Activated CD8-positive, alpha-beta T cell treated with anti-CD3 and anti-CD28 coated beads, Interleukin-2, amount 10 ng/mL, durations not matched to agents 7 days and 5 days (primary cell): ENCODE data around the gene DENND1A. TPM values are rescaled to one million over a fixed set of nuclear protein-coding genes. Genes with fewer than 3 reads are reported as not detected.

Experiments
- ATAC-seq: fragments of 150-1000 bp; cut with Tn5 transposase; one replicate; pipeline ENCODE4 v1.10.0; 2021; ENCODE audit warnings: moderate library complexity
- CTCF ChIA-PET: fragments of 350-600 bp; sonication (Branson Sonifier 250); formaldehyde crosslinking; loops from one replicate; lab custom pipeline; 2021; ENCODE audit warnings: antibody characterized with exemption; lab: Charles Lee
- POLR2A ChIA-PET: fragments of 350-600 bp; sonication (Branson Sonifier 250); formaldehyde crosslinking; loops from one replicate; lab custom pipeline; 2021; ENCODE audit warnings: antibody characterized with exemption; lab: Charles Lee
- DNase-seq: peaks from one replicate; pipeline ENCODE4 v3.0.0-alpha.2; 2020
- H3K27ac Mint-ChIP-seq: one replicate; pipeline ENCODE4 v1.8.0; 2021; ENCODE audit warnings: mild to moderate bottlenecking, mixed read lengths
- H3K27me3 Mint-ChIP-seq: one replicate; pipeline ENCODE4 v1.8.0; 2021; ENCODE audit warnings: low read depth, mixed read lengths
- H3K36me3 Mint-ChIP-seq: one replicate; pipeline ENCODE4 v1.8.0; 2021; ENCODE audit warnings: low read depth, mixed read lengths
- H3K4me1 Mint-ChIP-seq: one replicate; pipeline ENCODE4 v1.8.0; 2021; ENCODE audit warnings: low read depth, mixed read lengths
- H3K4me3 Mint-ChIP-seq: one replicate; pipeline ENCODE4 v1.8.0; 2021; ENCODE audit warnings: mild to moderate bottlenecking, mixed read lengths
- H3K9me3 Mint-ChIP-seq: one replicate; pipeline ENCODE4 v1.8.0; 2022; ENCODE audit warnings: mixed read lengths; ENCODE audit not compliant: insufficient read depth
- total RNA-seq, 2 experiments: library from RNA; stranded (reverse); gene quantifications; one replicate each; pipeline ENCODE4 v1.2.3, GENCODE V29; 2021

The DENND1A gene
- total RNA-seq, 2 experiments from 2014 or later, result 13.0 to 15.5 TPM

GRCh38 chr9:123343443-123344191, 586.3 kb downstream of the DENND1A start:
- no peaks in the 10 kb centered on the region for H3K9me3 Mint-ChIP-seq
- DNase-seq (no peak), ATAC-seq (no peak)
- POLR2A ChIA-PET, result no interaction called here
- no peak overlapping the region for H3K27ac Mint-ChIP-seq
- peaks cover 28% of the 10 kb centered on the region for H3K4me1 Mint-ChIP-seq
- H3K4me3 Mint-ChIP-seq, result no peak overlapping the region
- CTCF ChIA-PET, result interaction anchor here (2.8 kb wide), 1 partner anchor 10 kb away, joined by 10 read pairs; no protein-coding TSS in a partner anchor
- H3K27me3 Mint-ChIP-seq, result no peaks in the 10 kb centered on the region
- no peaks in the 10 kb centered on the region for H3K36me3 Mint-ChIP-seq

GRCh38 chr9:123342247-123342646, 587.7 kb downstream of the DENND1A start:
- POLR2A ChIA-PET, result no interaction called here
- H3K27ac Mint-ChIP-seq, result no peak overlapping the region

GRCh38 chr9:123341816-123342215, 588.1 kb downstream of the DENND1A start:
- Mint-ChIP-seq H3K4me1 (peaks cover 42% of the 10 kb centered on the region), H3K4me3 (no peak overlapping the region), H3K36me3 (no peaks in the 10 kb centered on the region), H3K27me3 (no peaks in the 10 kb centered on the region), H3K9me3 (no peaks in the 10 kb centered on the region), H3K27ac (no peak overlapping the region)
- DNase-seq, result no peak
- CTCF ChIA-PET, result interaction anchor here (1.5 kb wide), 1 partner anchor 12 kb away, joined by 5 read pairs; no protein-coding TSS in a partner anchor
- POLR2A ChIA-PET, result interaction anchor here (4.6 kb wide), 1 partner anchor 19 kb away, joined by 43 read pairs; no protein-coding TSS in a partner anchor
- no peak for ATAC-seq

More at GRCh38 chr9:123342247-123342646, 587.7 kb downstream of the DENND1A start:
- no peak for DNase-seq
- Mint-ChIP-seq H3K27me3 (no peaks in the 10 kb centered on the region), H3K4me3 (no peak overlapping the region), H3K36me3 (no peaks in the 10 kb centered on the region), H3K9me3 (no peaks in the 10 kb centered on the region), H3K4me1 (peaks cover 38% of the 10 kb centered on the region)
- CTCF ChIA-PET, result no interaction called here
- no peak for ATAC-seq

- peaks cover 46% of the 10 kb centered on the region for H3K4me1 Mint-ChIP-seq
- CTCF ChIA-PET, result interaction anchor here (0.8 to 3.2 kb wide), 11 partner anchors 9 to 394 kb away, joined by 3 to 14 read pairs (median 5); partner anchors contain the start of gene STRBP
- H3K27ac Mint-ChIP-seq, result peak overlapping the region; percentile 97
- H3K4me3 Mint-ChIP-seq, result peak overlapping the region; percentile 75
- no peaks in the 10 kb centered on the region for H3K9me3 Mint-ChIP-seq
- DNase-seq, result peak; percentile 75
- H3K36me3 Mint-ChIP-seq, result no peaks in the 10 kb centered on the region
- POLR2A ChIA-PET, result interaction anchor here (0.6 to 4.6 kb wide), 9 partner anchors 9 to 427 kb away, joined by 3 to 43 read pairs (median 4); partner anchors contain the start of gene ZBTB6
- H3K27me3 Mint-ChIP-seq, result no peaks in the 10 kb centered on the region
- ATAC-seq, result peak; percentile 76
These were observed 590.0 kb downstream of the DENND1A start for GRCh38 chr9:123339666-123340510.

- no peaks in the 10 kb centered on the region for H3K9me3 Mint-ChIP-seq
These were observed 590.9 kb downstream of the DENND1A start for GRCh38 chr9:123338710-123339665.

GRCh38 chr9:123337971-123338370, 592.0 kb downstream of the DENND1A start:
- DNase-seq (no peak), ATAC-seq (no peak)
- no peaks in the 10 kb centered on the region for H3K27me3 Mint-ChIP-seq
- no peaks in the 10 kb centered on the region for H3K9me3 Mint-ChIP-seq
- H3K36me3 Mint-ChIP-seq, result no peaks in the 10 kb centered on the region
- no peak overlapping the region for H3K27ac Mint-ChIP-seq
- POLR2A ChIA-PET, result interaction anchor here (0.9 to 4.6 kb wide), 3 partner anchors 15 to 184 kb away, joined by 3 to 43 read pairs (median 8); no protein-coding TSS in a partner anchor
- CTCF ChIA-PET, result interaction anchor here (1.4 to 3.2 kb wide), 3 partner anchors 12 to 69 kb away, joined by 4 to 14 read pairs (median 6); no protein-coding TSS in a partner anchor
- peaks cover 46% of the 10 kb centered on the region for H3K4me1 Mint-ChIP-seq
- no peak overlapping the region for H3K4me3 Mint-ChIP-seq

More at GRCh38 chr9:123338710-123339665, 590.9 kb downstream of the DENND1A start:
- peaks cover 46% of the 10 kb centered on the region for H3K4me1 Mint-ChIP-seq
- H3K27me3 Mint-ChIP-seq, result no peaks in the 10 kb centered on the region
- ChIA-PET CTCF (interaction anchor here (0.8 to 3.2 kb wide), 15 partner anchors 10 to 393 kb away, joined by 3 to 14 read pairs (median 4); partner anchors contain the start of gene STRBP), POLR2A (interaction anchor here (0.9 to 4.6 kb wide), 10 partner anchors 9 to 426 kb away, joined by 3 to 43 read pairs (median 6); partner anchors contain the start of gene ZBTB6)
- peak; percentile 79 for DNase-seq
- H3K4me3 Mint-ChIP-seq, result peak overlapping the region; percentile 75
- ATAC-seq, result peak; percentile 83
- H3K27ac Mint-ChIP-seq, result peak overlapping the region; percentile 97
- H3K36me3 Mint-ChIP-seq, result no peaks in the 10 kb centered on the region

GRCh38 chr9:123336959-123337358, 593.0 kb downstream of the DENND1A start:
- no peak overlapping the region for H3K4me3 Mint-ChIP-seq
- ATAC-seq, result no peak
- no peak overlapping the region for H3K27ac Mint-ChIP-seq
- no peaks in the 10 kb centered on the region for H3K9me3 Mint-ChIP-seq
- H3K27me3 Mint-ChIP-seq, result no peaks in the 10 kb centered on the region
- peaks cover 46% of the 10 kb centered on the region for H3K4me1 Mint-ChIP-seq
- no peak for DNase-seq
- POLR2A ChIA-PET, result no interaction called here
- H3K36me3 Mint-ChIP-seq, result no peaks in the 10 kb centered on the region
- CTCF ChIA-PET, result no interaction called here

GRCh38 chr9:123336449-123336848, 593.5 kb downstream of the DENND1A start:
- ATAC-seq, result no peak
- Mint-ChIP-seq H3K27me3 (no peaks in the 10 kb centered on the region), H3K27ac (no peak overlapping the region), H3K4me3 (no peak overlapping the region), H3K36me3 (no peaks in the 10 kb centered on the region), H3K4me1 (peaks cover 46% of the 10 kb centered on the region), H3K9me3 (no peaks in the 10 kb centered on the region)
- DNase-seq, result no peak
- ChIA-PET CTCF (no interaction called here), POLR2A (no interaction called here)

- peaks cover 41% of the 10 kb centered on the region for H3K4me1 Mint-ChIP-seq
- ATAC-seq (no peak), DNase-seq (no peak)
- H3K9me3 Mint-ChIP-seq, result no peaks in the 10 kb centered on the region
- H3K36me3 Mint-ChIP-seq, result no peaks in the 10 kb centered on the region
- CTCF ChIA-PET, result no interaction called here
- no peak overlapping the region for H3K4me3 Mint-ChIP-seq
- H3K27me3 Mint-ChIP-seq, result no peaks in the 10 kb centered on the region
- H3K27ac Mint-ChIP-seq, result no peak overlapping the region
- POLR2A ChIA-PET, result no interaction called here
These were observed 594.0 kb downstream of the DENND1A start for GRCh38 chr9:123335986-123336329.

GRCh38 chr9:123335193-123335985, 594.5 kb downstream of the DENND1A start:
- ATAC-seq (no peak), DNase-seq (no peak)
- H3K36me3 Mint-ChIP-seq, result no peaks in the 10 kb centered on the region
- ChIA-PET CTCF (no interaction called here), POLR2A (no interaction called here)
- H3K9me3 Mint-ChIP-seq, result no peaks in the 10 kb centered on the region
- H3K27me3 Mint-ChIP-seq, result no peaks in the 10 kb centered on the region
- no peak overlapping the region for H3K4me3 Mint-ChIP-seq
- no peak overlapping the region for H3K27ac Mint-ChIP-seq
- peaks cover 36% of the 10 kb centered on the region for H3K4me1 Mint-ChIP-seq
